ENCODE measurements around the gene WDR19. TPM values are rescaled to one million over a fixed set of nuclear protein-coding genes. Genes with fewer than 3 reads are reported as not detected.

The WDR19 gene
- total and polyA plus RNA-seq, 2 donors (not counting 3 experiments of a cell fraction or from before 2014, with no cell fraction given) = 27.1 to 28.2 TPM

GRCh38 chr4:39166669-39167068 lies 15.7 kb upstream of the WDR19 start:
- Histone ChIP-seq H3K9me1 (replicated peaks; ENCODE audit: control insufficient read depth, extremely low read depth, insufficient read depth, low read length) (no peaks in the 10 kb centered on the region), H3K79me2 (ENCODE audit: control insufficient read depth, insufficient read depth, low read length) (no peaks in the 10 kb centered on the region), H3K4me2 (ENCODE audit: insufficient read depth, low read length) (no peak overlapping the region), H3K4me1 (ENCODE audit: control insufficient read depth, extremely low read depth, insufficient read depth, low read length) (no peaks in the 10 kb centered on the region), H4K20me1 (replicated peaks; ENCODE audit: control insufficient read depth, extremely low read depth, insufficient read depth, low read length) (no peaks in the 10 kb centered on the region), H3K9ac (replicated peaks; ENCODE audit: extremely low read depth, insufficient read depth, low read length) (no peak overlapping the region), H3K4me3 (replicated peaks in 1 of 3; ENCODE audit: insufficient read depth in 1 of 3, low read depth in 1 of 3, low read length in 3 of 3) (no peak overlapping the region), H2AFZ (ENCODE audit: low read depth, low read length) (no peak overlapping the region), H3K9me3 (replicated peaks; ENCODE audit: control insufficient read depth, insufficient read depth, low read length) (no peaks in the 10 kb centered on the region), H3K27me3 (ENCODE audit: control insufficient read depth in 2 of 2, insufficient read depth in 2 of 2, low read length in 2 of 2) (peaks cover 3 to 7% of the 10 kb centered on the region in 2 experiments), H3K36me3 (ENCODE audit: control insufficient read depth in 2 of 2, extremely low read depth in 1 of 2, insufficient read depth in 2 of 2, low read length in 2 of 2) (no peaks in the 10 kb centered on the region), H3K27ac (ENCODE audit: insufficient read depth, low read depth, low read length) (no peak overlapping the region)
- no peak for TF ChIP-seq CTCF (IDR thresholded peaks at IDR 0.05; ENCODE audit: extremely low read depth in 1 of 2, insufficient read depth in 1 of 2, low read depth in 1 of 2, low read length in 2 of 2)
- TF ChIP-seq POLR2AphosphoS5 (IDR thresholded peaks at IDR 0.05; ENCODE audit: insufficient read depth, low read depth, low read length) = no peak
- no peak for TF ChIP-seq MYC (IDR thresholded peaks at IDR 0.05; ENCODE audit: low read depth, low read length)
- TF ChIP-seq MAX (IDR thresholded peaks at IDR 0.05; ENCODE audit: insufficient read depth, insufficient read length) = no peak
- no peak for TF ChIP-seq EZH2 (IDR thresholded peaks at IDR 0.05; ENCODE audit: borderline replicate concordance, low read depth, low read length, severe bottlenecking)
- DNase-seq (ENCODE audit: low read depth, low spot score) (no peak), FAIRE-seq (peak; percentile 12)
- BruUV-seq (replicated peaks) = no TSS peak
- ChIA-PET POLR2A (no interaction called here), CTCF (interaction anchor here (1.1 to 1.4 kb wide), 2 partner anchors 11 to 32 kb away, joined by 3 read pairs; no protein-coding TSS in a partner anchor)
- dilution Hi-C loops (cut with MboI; ENCODE audit: extremely low pct_ligation_motif_present, low sequenced_read_pairs) (no loop called here), intact Hi-C loops (cut with micrococcal nuclease) (no loop called here)

- Histone ChIP-seq H3K27me3 (ENCODE audit: control insufficient read depth in 2 of 2, insufficient read depth in 2 of 2, low read length in 2 of 2) (peaks cover 6 to 13% of the 10 kb centered on the region in 2 experiments), H3K9me1 (replicated peaks; ENCODE audit: control insufficient read depth, extremely low read depth, insufficient read depth, low read length) (no peaks in the 10 kb centered on the region), H4K20me1 (replicated peaks; ENCODE audit: control insufficient read depth, extremely low read depth, insufficient read depth, low read length) (no peaks in the 10 kb centered on the region), H2AFZ (ENCODE audit: low read depth, low read length) (no peak overlapping the region), H3K79me2 (ENCODE audit: control insufficient read depth, insufficient read depth, low read length) (no peaks in the 10 kb centered on the region), H3K27ac (ENCODE audit: insufficient read depth, low read depth, low read length) (no peak overlapping the region), H3K4me1 (ENCODE audit: control insufficient read depth, extremely low read depth, insufficient read depth, low read length) (no peaks in the 10 kb centered on the region), H3K4me3 (replicated peaks in 1 of 3; ENCODE audit: insufficient read depth in 1 of 3, low read depth in 1 of 3, low read length in 3 of 3) (no peak overlapping the region), H3K9me3 (replicated peaks; ENCODE audit: control insufficient read depth, insufficient read depth, low read length) (no peaks in the 10 kb centered on the region), H3K36me3 (ENCODE audit: control insufficient read depth in 2 of 2, extremely low read depth in 1 of 2, insufficient read depth in 2 of 2, low read length in 2 of 2) (no peaks in the 10 kb centered on the region), H3K4me2 (ENCODE audit: insufficient read depth, low read length) (no peak overlapping the region), H3K9ac (replicated peaks; ENCODE audit: extremely low read depth, insufficient read depth, low read length) (no peak overlapping the region)
- dilution Hi-C loops (cut with MboI; ENCODE audit: extremely low pct_ligation_motif_present, low sequenced_read_pairs) (no loop called here), intact Hi-C loops (cut with micrococcal nuclease) (no loop called here)
- FAIRE-seq = no peak
- TF ChIP-seq JUN (IDR thresholded peaks at IDR 0.05; ENCODE audit: borderline replicate concordance, insufficient read depth, insufficient read length, low read depth) (no peak), GATA2 (IDR thresholded peaks at IDR 0.05; ENCODE audit: insufficient read depth, insufficient read length, low read depth, low read length) (no peak), EZH2 (IDR thresholded peaks at IDR 0.05; ENCODE audit: borderline replicate concordance, low read depth, low read length, severe bottlenecking) (no peak), POLR2A (IDR thresholded peaks at IDR 0.05; ENCODE audit: low read depth, low read length) (no peak), FOS (IDR thresholded peaks at IDR 0.05; ENCODE audit: borderline replicate concordance, insufficient read depth, low read length) (no peak), MAX (IDR thresholded peaks at IDR 0.05; ENCODE audit: insufficient read depth, insufficient read length) (no peak), MYC (IDR thresholded peaks at IDR 0.05; ENCODE audit: low read depth, low read length) (no peak), CTCF (IDR thresholded peaks at IDR 0.05; ENCODE audit: extremely low read depth in 1 of 2, insufficient read depth in 1 of 2, low read depth in 1 of 2, low read length in 2 of 2) (no peak)
- BruUV-seq (replicated peaks) = no TSS peak
- no peak for DNase-seq (ENCODE audit: low read depth, low spot score)
- ChIA-PET POLR2A (no interaction called here), CTCF (interaction anchor here (0.9 to 1.1 kb wide), 3 partner anchors 12 to 35 kb away, joined by 3 read pairs; partner anchors contain the start of gene WDR19)
Measured at GRCh38 chr4:39169426-39169825, 12.9 kb upstream of the WDR19 start.

Data from endothelial cell of umbilical vein (primary cell).